SK-N-SH (cell line): ENCODE measurements around the gene SAXO1. TPM values are rescaled to one million over a fixed set of nuclear protein-coding genes. Genes with fewer than 3 reads are reported as not detected.
A peak's percentile ranks its signal among the peaks of the same experiment; 100 is the strongest.

Experiments
- CTCF ChIA-PET: fragments of 300-600, 350-600 bp; formaldehyde crosslinking; extraction: SDS; loops from one replicate; lab custom pipeline; 2021; lab: Yijun Ruan, JAX
- POLR2A ChIA-PET: fragments of 350-600 bp; sonication (Branson Sonifier 250); formaldehyde crosslinking; extraction: SDS; loops from one replicate; lab custom pipeline; 2020; ENCODE audit warnings: antibody characterized with exemption, inconsistent platforms; lab: Yijun Ruan, JAX
- DNase-seq: peaks from one replicate; pipeline ENCODE4 v3.0.0; 2012
- H2AFZ ChIP-seq: fragments of 200-600 bp; sonication (generic); 2 replicates; pipeline ENCODE4 v1.8.1; 2016; ENCODE audit warnings: antibody characterized with exemption, mild to moderate bottlenecking, low read depth
- H3F3A ChIP-seq: fragments of 200-600 bp; sonication (generic); replicated peaks from 2 replicates; pipeline ENCODE3; 2016; ENCODE audit warnings: antibody characterized with exemption, mild to moderate bottlenecking; ENCODE audit not compliant: insufficient read depth
- H3K27ac ChIP-seq, 2 experiments: fragments of 200-500 bp in 1 of 2; fragments of 200-600 bp in 1 of 2; sonication (Bioruptor generic) in 1 of 2; sonication (generic), shearing (Covaris generic) in 1 of 2; 2 replicates each; pipeline versions ENCODE4 v1.5.1 to v1.6.1; 2014 to 2016; ENCODE audit warnings: low read depth in 2 of 2, inconsistent platforms in 1 of 2, low read length in 1 of 2, mild to moderate bottlenecking in 1 of 2, mixed read lengths in 1 of 2
- H3K27me3 ChIP-seq: fragments of 200-600 bp; sonication (generic), shearing (Covaris generic); 2 replicates; pipeline ENCODE4 v1.6.1; 2016; ENCODE audit warnings: mixed run types; ENCODE audit not compliant: insufficient read depth
- H3K36me3 ChIP-seq, 2 experiments: fragments of 200-500 bp in 1 of 2; fragments of 200-600 bp in 1 of 2; sonication (Bioruptor generic) in 1 of 2; sonication (generic) in 1 of 2; replicated peaks in 1 of 2; 2 replicates each; pipeline versions ENCODE3 to v1.5.1; 2014 to 2016; ENCODE audit warnings: low read length in 1 of 2, mild to moderate bottlenecking in 1 of 2; ENCODE audit not compliant: insufficient read depth in 2 of 2, control insufficient read depth in 1 of 2
- H3K4me1 ChIP-seq, 2 experiments: fragments of 200-500 bp in 1 of 2; fragments of 200-600 bp in 1 of 2; sonication (Bioruptor generic) in 1 of 2; sonication (generic), shearing (Covaris generic) in 1 of 2; 2 replicates each; pipeline versions ENCODE4 v1.5.1 to v1.6.1; 2014 to 2016; ENCODE audit warnings: low read depth in 1 of 2, low read length in 1 of 2, mixed run types in 1 of 2; ENCODE audit not compliant: insufficient read depth in 2 of 2, control insufficient read depth in 1 of 2
- H3K4me2 ChIP-seq: fragments of 200-600 bp; sonication (generic), shearing (Covaris generic); 2 replicates; pipeline ENCODE4 v1.6.1; 2017; ENCODE audit warnings: mixed run types
- H3K4me3 ChIP-seq, 2 experiments: fragments of 200-500 bp in 1 of 2; fragments of 200-600 bp in 1 of 2; sonication (Bioruptor generic) in 1 of 2; sonication (generic), shearing (Covaris generic) in 1 of 2; 2 replicates each; pipeline versions ENCODE4 v1.5.1 to v1.8.1; 2014 to 2016; ENCODE audit warnings: low read depth in 2 of 2, inconsistent platforms in 1 of 2, low read length in 1 of 2, mild to moderate bottlenecking in 1 of 2, mixed read lengths in 1 of 2, moderate library complexity in 1 of 2
- H3K79me2 ChIP-seq: fragments of 200-600 bp; sonication (generic); 2 replicates; pipeline ENCODE4 v1.8.1; 2017; ENCODE audit warnings: mild to moderate bottlenecking; ENCODE audit not compliant: insufficient read depth
- H3K9ac ChIP-seq: fragments of 200-600 bp; sonication (generic); 2 replicates; pipeline ENCODE4 v1.6.1; 2017; ENCODE audit warnings: mixed run types
- H3K9me2 ChIP-seq: fragments of 200-600 bp; sonication (generic); 2 replicates; pipeline ENCODE4 v1.6.1; 2017; ENCODE audit warnings: mixed run types
- H3K9me3 ChIP-seq: fragments of 200-600 bp; sonication (generic); 2 replicates; pipeline ENCODE4 v1.6.1; 2017; ENCODE audit warnings: mixed run types, mild to moderate bottlenecking, moderate library complexity
- H4K20me1 ChIP-seq: fragments of 200-600 bp; sonication (generic); 2 replicates; pipeline ENCODE4 v1.6.1; 2017; ENCODE audit warnings: mild to moderate bottlenecking, mixed run types; ENCODE audit not compliant: insufficient read depth
- CHD2 ChIP-seq: fragments of 150-350 bp; IDR thresholded peaks from 2 replicates; pipeline ENCODE4 v1.6.1; 2018; ENCODE audit warnings: low read length; ENCODE audit not compliant: partially characterized antibody
- ELF1 ChIP-seq: IDR thresholded peaks from 2 replicates; pipeline ENCODE4 v1.4.0; 2012
- EP300 ChIP-seq, 2 experiments: IDR thresholded peaks; 2 replicates each; pipeline versions ENCODE4 v1.4.0 to v1.6.1; 2012; ENCODE audit warnings: borderline replicate concordance in 1 of 2, low read depth in 1 of 2, low read length in 1 of 2
- FOSL2 ChIP-seq: IDR thresholded peaks from 2 replicates; pipeline ENCODE4 v1.4.0; 2012; ENCODE audit warnings: low read depth, mild to moderate bottlenecking, moderate library complexity, borderline replicate concordance
- GABPA ChIP-seq: IDR thresholded peaks from 2 replicates; pipeline ENCODE4 v1.4.0; 2012; ENCODE audit warnings: low read depth, mild to moderate bottlenecking
- JUND ChIP-seq: IDR thresholded peaks from 2 replicates; pipeline ENCODE4 v1.4.0; 2012
- MEF2A ChIP-seq: IDR thresholded peaks from 2 replicates; pipeline ENCODE4 v1.4.0; 2012; ENCODE audit warnings: low read depth, borderline replicate concordance
- MXI1 ChIP-seq: IDR thresholded peaks from 2 replicates; pipeline ENCODE4 v1.6.1; 2012; ENCODE audit warnings: mild to moderate bottlenecking, low read depth, low read length, improper control_type of control experiment
- RAD21 ChIP-seq: IDR thresholded peaks from 2 replicates; pipeline ENCODE4 v1.6.1; 2012; ENCODE audit warnings: mild to moderate bottlenecking, low read length
- RFX5 ChIP-seq: IDR thresholded peaks from 2 replicates; pipeline ENCODE4 v1.6.1; 2012; ENCODE audit warnings: mild to moderate bottlenecking, improper control_type of control experiment, low read length
- TCF12 ChIP-seq: IDR thresholded peaks from 2 replicates; pipeline ENCODE4 v1.4.0; 2012
- TEAD4 ChIP-seq: IDR thresholded peaks from 2 replicates; pipeline ENCODE4 v1.4.0; 2012; ENCODE audit warnings: mild to moderate bottlenecking, borderline replicate concordance; ENCODE audit not compliant: insufficient read depth
- WGBS: methylation state at CpG from one replicate; pipeline ENCODE4 v1.1.6; 2017; ENCODE audit warnings: low lambda C conversion rate; 5-methylcytosine and 5-hydroxymethylcytosine counted together
- polyA plus RNA-seq, 3 experiments: library from polyadenylated mRNA; depleted of rRNA; stranded (reverse); fragments of >200 nt; gene quantifications; 2 replicates each; pipeline ENCODE4 v1.2.3, GENCODE V29; 2012
- TF ChIP-seq, protein P1 (sequence below): IDR thresholded peaks from 2 replicates; pipeline ENCODE4 v1.4.0; 2012; ENCODE audit warnings: low read depth
- TF ChIP-seq, protein P2 (sequence below): IDR thresholded peaks from 2 replicates; pipeline ENCODE4 v1.4.0; 2012; ENCODE audit warnings: low read depth, borderline replicate concordance
- TF ChIP-seq, protein P3 (sequence below): fragments of 150-350 bp; IDR thresholded peaks from 2 replicates; pipeline ENCODE4 v1.6.1; 2016; ENCODE audit warnings: mild to moderate bottlenecking, low read depth, low read length
- TF ChIP-seq, protein P4 (sequence below): IDR thresholded peaks from 2 replicates; pipeline ENCODE4; 2012

SAXO1 gene
- polyA plus RNA-seq, 1 of the 3 experiments (the other 2 are of a cell fraction) = 0.03 TPM

DNA sequence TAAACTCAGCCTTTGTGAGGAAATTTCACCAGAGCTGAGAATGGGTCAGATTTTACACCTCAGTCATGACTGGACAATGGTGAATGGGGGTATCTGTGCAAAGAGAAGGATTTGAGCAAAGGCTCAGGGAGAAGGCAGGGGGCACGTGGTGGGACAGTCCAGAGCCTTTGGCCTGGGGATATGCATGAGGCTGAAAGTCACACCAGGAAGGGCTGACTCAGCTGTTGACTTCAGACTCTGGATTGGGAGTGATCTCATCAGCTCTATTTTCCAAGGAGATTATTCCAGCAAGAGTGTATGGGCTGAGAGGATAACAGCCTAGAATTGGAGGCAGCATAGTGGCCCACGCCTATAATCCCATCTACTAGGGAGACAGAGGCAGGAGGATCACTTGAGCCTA is 53.6 kb downstream of the SAXO1 start:
- no peaks in the 10 kb centered on the region for H3K27me3 ChIP-seq
- H3K9me2 ChIP-seq = no peaks in the 10 kb centered on the region
- H3K36me3 ChIP-seq = no peaks in the 10 kb centered on the region
- no peak overlapping the region for H3K9ac ChIP-seq
- ChIA-PET CTCF (interaction anchor here (1.3 to 1.6 kb wide), 3 partner anchors 10 to 49 kb away, joined by 3 to 5 read pairs (median 5); no protein-coding TSS in a partner anchor), POLR2A (no interaction called here)
- no peak overlapping the region for H3K4me3 ChIP-seq
- H3K4me1 ChIP-seq = peaks cover 4 to 6% of the 10 kb centered on the region in 2 experiments; a peak in 3 of 4 replicates
- WGBS = 44% methylated on average over 2 of the region's 2 CpGs
- no peak overlapping the region for H3K4me2 ChIP-seq
- no peak for DNase-seq
- no peaks in the 10 kb centered on the region for H3K9me3 ChIP-seq
- H4K20me1 ChIP-seq = no peaks in the 10 kb centered on the region
- no peak overlapping the region for H2AFZ ChIP-seq
- peaks cover 6% of the 10 kb centered on the region for H3F3A ChIP-seq
- H3K27ac ChIP-seq = no peak overlapping the region
- TF ChIP-seq, protein P1, sequence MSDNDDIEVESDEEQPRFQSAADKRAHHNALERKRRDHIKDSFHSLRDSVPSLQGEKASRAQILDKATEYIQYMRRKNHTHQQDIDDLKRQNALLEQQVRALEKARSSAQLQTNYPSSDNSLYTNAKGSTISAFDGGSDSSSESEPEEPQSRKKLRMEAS = peak; percentile 83
- TF ChIP-seq FOSL2 (peak; percentile 39; the same call in 1 of the 2 replicates), JUND (0 out of 2 replicates have a peak, but pooled peaks have one; percentile 17), RAD21 (no peak)
- TF ChIP-seq, protein P2, sequence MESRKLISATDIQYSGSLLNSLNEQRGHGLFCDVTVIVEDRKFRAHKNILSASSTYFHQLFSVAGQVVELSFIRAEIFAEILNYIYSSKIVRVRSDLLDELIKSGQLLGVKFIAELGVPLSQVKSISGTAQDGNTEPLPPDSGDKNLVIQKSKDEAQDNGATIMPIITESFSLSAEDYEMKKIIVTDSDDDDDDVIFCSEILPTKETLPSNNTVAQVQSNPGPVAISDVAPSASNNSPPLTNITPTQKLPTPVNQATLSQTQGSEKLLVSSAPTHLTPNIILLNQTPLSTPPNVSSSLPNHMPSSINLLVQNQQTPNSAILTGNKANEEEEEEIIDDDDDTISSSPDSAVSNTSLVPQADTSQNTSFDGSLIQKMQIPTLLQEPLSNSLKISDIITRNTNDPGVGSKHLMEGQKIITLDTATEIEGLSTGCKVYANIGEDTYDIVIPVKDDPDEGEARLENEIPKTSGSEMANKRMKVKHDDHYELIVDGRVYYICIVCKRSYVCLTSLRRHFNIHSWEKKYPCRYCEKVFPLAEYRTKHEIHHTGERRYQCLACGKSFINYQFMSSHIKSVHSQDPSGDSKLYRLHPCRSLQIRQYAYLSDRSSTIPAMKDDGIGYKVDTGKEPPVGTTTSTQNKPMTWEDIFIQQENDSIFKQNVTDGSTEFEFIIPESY = no peak
- no peaks in the 10 kb centered on the region for H3K79me2 ChIP-seq

DNA sequence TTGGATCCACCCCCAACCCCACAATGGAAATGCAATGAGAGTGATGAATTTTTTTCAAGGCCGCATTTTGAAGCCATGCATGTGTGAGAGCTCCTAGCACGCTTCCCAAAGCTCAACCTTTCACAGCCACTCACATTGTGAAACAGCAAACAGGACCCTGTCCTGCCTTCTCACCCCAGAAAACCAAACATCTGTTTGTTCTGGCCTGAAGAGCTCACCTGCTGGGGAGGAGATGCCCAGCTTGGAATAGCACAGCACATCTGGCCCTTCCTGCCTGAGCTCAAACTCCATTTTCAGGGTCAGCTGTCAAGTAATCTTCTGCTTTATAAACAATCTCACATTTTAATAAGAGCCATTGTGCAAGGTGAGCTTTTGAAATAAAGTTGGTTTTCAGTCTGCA is 54.8 kb downstream of the SAXO1 start:
- Histone ChIP-seq H3K9me2 (no peaks in the 10 kb centered on the region), H3K27ac (no peak overlapping the region), H3K27me3 (no peaks in the 10 kb centered on the region), H3K4me2 (no peak overlapping the region), H3F3A (peaks cover 6% of the 10 kb centered on the region), H3K4me3 (no peak overlapping the region), H3K9ac (no peak overlapping the region), H3K4me1 (peaks cover 4 to 6% of the 10 kb centered on the region in 2 experiments; a peak in 3 of 4 replicates), H4K20me1 (no peaks in the 10 kb centered on the region), H3K36me3 (no peaks in the 10 kb centered on the region), H3K9me3 (no peaks in the 10 kb centered on the region), H3K79me2 (no peaks in the 10 kb centered on the region), H2AFZ (no peak overlapping the region)
- WGBS = 96% methylated on average over 2 of the region's 2 CpGs
- CTCF ChIA-PET = interaction anchor here (0.8 to 1.6 kb wide), 4 partner anchors 9 to 50 kb away, joined by 3 to 5 read pairs (median 4); no protein-coding TSS in a partner anchor
- DNase-seq = no peak
- TF ChIP-seq, protein P1 = no peak
- TF ChIP-seq TCF12 (no peak), TEAD4 (no peak), EP300 (IDR thresholded peaks at IDR 0.05; ENCODE audit: borderline replicate concordance in 1 of 2, low read depth in 1 of 2, low read length in 1 of 2) (no peak), ELF1 (no peak), GABPA (no peak), FOSL2 (no peak), MEF2A (no peak), MXI1 (no peak), CHD2 (no peak), RFX5 (no peak)
- TF ChIP-seq, protein P3, sequence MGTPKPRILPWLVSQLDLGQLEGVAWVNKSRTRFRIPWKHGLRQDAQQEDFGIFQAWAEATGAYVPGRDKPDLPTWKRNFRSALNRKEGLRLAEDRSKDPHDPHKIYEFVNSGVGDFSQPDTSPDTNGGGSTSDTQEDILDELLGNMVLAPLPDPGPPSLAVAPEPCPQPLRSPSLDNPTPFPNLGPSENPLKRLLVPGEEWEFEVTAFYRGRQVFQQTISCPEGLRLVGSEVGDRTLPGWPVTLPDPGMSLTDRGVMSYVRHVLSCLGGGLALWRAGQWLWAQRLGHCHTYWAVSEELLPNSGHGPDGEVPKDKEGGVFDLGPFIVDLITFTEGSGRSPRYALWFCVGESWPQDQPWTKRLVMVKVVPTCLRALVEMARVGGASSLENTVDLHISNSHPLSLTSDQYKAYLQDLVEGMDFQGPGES = no peak
- TF ChIP-seq, protein P4, sequence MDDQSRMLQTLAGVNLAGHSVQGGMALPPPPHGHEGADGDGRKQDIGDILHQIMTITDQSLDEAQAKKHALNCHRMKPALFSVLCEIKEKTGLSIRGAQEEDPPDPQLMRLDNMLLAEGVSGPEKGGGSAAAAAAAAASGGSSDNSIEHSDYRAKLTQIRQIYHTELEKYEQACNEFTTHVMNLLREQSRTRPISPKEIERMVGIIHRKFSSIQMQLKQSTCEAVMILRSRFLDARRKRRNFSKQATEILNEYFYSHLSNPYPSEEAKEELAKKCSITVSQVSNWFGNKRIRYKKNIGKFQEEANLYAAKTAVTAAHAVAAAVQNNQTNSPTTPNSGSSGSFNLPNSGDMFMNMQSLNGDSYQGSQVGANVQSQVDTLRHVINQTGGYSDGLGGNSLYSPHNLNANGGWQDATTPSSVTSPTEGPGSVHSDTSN = no peak
- POLR2A ChIA-PET = no interaction called here
